ENCODE data around the gene CRTC3.
"Not testable (repeated sequence)": the region's sequence is repeated elsewhere in the genome, so short reads cannot be mapped to it uniquely, and the experiment has no call there.

Gene CRTC3

GRCh38 chr15:90629217-90629616 is 99.5 kb downstream of the CRTC3 start:
- DNase-seq: no peak

DNA sequence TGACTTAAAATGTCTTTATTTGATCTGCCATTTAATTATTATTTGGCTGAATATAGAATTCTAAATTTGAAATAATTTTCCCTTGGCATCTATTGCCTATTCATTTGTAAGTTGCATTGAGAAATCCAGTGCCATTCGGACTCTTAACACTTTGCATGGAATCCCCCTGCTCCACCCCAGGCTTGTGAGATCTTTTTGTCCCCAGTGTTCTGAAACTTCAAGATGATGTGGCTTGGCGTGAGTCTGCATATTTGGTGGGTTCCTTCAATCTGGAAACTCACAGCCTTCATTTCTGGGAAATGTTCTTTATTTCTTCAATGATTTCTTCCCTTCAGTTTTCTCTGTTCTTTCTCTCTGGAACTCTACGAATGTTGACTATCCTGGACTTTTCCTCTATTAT is 103.6 kb downstream of the CRTC3 start:
- no peak for DNase-seq

DNA sequence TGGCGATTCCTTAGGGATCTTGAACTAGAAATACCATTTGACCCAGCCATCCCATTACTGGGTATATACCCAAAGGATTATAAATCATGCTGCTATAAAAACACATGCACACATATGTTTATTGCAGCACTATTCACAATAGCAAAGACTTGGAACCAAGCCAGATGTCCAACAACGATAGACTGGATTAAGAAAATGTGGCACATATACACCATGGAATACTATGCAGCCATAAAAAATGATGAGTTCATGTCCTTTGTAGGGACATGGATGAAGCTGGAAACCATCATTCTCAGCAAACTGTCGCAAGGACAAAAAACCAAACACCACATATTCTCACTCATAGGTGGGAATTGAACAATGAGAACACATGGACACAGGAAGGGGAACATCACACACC is 107.3 kb downstream of the CRTC3 start:
- DNase-seq: not testable (repeated sequence)

GRCh38 chr15:90637693-90638092 is 108.0 kb downstream of the CRTC3 start:
- DNase-seq: no peak

- DNase-seq: no peak
Observed at GRCh38 chr15:90638201-90638691, 108.5 kb downstream of the CRTC3 start.

- DNase-seq: no peak
Observed at GRCh38 chr15:90638963-90639362, 109.2 kb downstream of the CRTC3 start.

DNA sequence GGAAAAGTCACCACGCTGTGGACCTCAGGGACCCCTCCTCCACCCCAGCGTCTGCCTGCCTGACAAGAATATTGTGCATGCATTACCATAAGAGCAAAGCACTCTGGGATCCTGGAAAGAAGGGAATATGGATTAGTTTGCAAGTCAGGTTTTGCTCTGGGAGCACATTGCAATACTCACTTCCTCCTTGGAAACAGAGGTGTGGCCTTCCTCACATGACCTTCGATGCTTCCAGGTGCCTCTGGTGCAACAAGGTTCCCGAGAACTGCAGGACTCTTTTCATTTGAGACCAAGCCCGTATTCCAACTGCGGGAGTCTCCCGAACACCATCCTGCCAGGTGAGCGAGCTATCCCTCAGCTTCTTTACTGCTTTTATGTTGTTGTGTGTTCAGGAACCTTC is 111.1 kb downstream of the CRTC3 start:
- no peak for DNase-seq

GRCh38 chr15:90641581-90642463 is 112.1 kb downstream of the CRTC3 start:
- no peak for DNase-seq

DNA sequence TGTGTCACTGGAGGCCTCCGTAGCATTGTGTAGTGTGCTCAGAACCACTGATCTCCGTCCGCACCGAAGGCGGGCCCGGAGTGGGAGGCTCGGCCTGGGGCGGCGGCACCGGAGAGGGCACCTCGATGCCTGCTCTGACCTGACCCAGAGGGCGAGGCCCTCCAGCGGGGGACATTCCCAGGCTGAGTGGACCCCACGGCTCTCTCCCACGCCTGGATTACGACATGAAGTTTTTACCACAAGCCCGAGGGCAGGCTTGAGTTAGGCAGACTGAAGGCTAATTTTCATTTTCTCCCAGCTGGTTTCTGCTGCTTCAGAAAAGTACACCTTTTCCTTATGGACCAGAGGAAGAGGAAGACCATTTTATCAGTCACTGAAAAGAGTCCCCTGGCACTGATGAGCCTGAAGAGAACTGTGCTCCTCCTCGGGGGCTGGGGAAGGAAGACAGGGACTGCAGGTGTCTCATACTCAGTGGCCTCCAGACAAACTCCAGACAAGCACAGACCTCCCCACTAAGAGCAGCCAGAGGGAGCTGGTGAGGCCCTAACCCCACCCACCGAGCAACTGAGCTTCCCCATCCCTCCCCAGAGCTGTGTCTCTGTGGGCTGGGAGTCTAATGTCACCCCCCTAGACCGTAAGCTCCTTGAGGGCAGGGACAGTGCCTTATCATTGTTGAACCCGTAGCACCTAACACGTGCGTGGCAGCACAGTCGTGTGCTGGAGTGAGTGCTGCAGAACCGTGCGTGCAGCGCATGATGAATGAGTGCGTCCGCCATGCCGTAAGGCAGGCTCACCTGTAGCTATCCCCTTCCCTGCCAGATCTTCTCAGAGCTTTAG is 113.0 kb downstream of the CRTC3 start:
- no peak for DNase-seq

DNA sequence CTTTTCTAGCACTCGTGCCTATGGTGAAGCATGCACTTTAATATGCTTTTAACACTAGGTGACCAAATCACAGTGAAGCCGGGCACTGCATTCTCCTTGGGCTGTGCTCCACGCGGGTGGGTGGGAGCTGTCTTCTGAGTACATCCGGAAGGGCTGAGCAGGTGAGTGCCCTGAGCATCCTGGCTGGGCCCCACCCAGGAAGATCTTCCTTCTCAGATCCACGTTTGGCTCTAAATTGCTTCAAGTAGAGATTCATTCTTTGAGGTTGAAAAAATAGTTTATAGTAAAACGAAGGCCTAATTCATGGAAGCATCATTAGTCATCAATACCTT is 113.5 kb downstream of the CRTC3 start:
- no peak for DNase-seq

GRCh38 chr15:90644526-90644925 is 114.8 kb downstream of the CRTC3 start:
- DNase-seq: no peak

DNA sequence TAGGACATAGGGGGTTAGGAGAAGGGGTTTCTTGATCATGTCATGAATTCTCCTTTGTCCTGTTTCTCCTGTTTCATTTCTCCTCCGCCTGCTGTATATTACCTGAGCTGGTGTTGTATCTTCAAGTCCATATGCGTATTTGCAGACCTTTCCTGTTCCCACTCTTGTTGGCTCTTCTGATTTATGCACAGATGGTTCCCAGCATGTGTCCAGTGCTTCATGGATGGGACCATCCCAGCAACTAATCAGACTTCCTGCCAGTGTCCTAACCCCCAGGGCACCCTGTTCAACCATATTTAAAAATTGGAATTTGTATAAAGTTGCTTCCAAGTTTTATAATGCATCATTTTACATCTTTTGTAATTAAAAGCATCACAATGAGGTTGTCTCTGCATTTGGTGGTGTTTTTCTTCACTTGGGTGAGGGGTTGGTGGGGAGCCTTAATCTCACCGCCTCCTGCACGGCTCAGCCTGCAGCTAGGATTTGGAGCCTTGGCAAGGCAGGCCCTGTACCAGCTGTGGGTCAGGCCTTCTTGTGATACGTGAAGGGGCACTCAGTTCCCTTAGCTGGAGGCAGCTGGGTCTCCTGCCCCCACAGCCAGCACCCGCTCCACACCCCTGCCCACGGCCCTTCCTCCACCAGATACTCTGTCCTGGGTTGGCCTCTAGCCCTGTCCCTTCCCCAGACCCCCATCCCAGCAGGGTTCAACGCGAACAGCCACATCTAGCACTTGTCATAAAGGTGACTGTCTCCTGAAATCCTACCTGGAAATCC is 115.4 kb downstream of the CRTC3 start:
- no peak for DNase-seq

DNA sequence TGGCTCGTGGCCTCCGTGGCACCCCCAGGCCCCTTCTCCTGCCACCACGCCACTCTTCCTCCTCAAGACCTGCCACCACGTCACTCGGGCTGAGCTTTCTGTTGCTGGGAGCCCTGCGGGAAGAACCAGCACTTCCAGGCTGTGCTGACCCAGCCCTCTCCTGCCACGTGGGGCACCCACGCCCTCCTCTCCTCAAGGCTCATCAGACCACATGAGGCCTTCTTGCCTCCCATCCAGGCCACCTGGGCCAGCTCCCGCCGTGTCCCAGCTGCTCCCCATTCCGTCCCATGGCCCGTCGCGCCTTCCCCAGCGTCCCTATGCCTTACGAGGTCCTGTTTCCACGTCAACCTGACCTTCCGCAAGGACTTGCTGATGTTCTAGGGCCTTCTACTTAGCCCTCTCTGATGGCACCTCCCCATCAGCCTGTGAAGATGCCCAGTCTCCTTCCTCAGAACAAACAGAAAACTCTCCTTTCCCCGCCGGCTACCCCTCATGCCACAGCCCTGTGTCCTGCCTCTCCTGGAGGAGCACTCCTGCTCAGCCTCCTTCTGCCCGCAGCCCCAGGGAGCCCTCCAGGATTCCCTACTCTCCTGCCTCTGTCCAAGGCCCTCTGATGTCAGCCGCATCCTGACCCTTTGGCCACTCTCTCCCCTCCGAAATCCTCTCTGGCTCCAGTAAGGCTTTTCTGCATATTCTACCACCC is 116.3 kb downstream of the CRTC3 start:
- DNase-seq: no peak

- no peak for DNase-seq
Observed at GRCh38 chr15:90646662-90647305, 117.1 kb downstream of the CRTC3 start.

DNA sequence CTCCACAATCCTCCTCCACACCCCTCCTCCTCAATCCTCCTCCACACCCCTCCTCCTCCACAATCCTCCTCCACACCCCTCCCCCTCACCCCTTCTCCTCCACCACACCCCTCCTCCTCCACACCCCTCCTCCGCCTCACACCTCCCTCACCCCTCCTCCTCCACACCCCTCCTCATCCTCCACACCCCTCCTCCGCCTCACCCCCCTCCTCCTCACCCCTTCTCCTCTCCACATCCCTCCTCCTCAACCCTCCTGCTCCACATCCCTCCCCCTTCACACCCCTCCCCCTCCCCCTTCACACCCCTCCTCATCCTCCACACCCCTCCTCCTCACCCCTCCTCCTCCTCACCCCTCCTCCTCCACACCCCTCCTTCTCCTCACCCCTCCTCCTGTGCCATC is 117.6 kb downstream of the CRTC3 start:
- DNase-seq: no peak

- DNase-seq: peak; percentile 72
Observed at GRCh38 chr15:90648137-90649070, 118.7 kb downstream of the CRTC3 start.

DNA sequence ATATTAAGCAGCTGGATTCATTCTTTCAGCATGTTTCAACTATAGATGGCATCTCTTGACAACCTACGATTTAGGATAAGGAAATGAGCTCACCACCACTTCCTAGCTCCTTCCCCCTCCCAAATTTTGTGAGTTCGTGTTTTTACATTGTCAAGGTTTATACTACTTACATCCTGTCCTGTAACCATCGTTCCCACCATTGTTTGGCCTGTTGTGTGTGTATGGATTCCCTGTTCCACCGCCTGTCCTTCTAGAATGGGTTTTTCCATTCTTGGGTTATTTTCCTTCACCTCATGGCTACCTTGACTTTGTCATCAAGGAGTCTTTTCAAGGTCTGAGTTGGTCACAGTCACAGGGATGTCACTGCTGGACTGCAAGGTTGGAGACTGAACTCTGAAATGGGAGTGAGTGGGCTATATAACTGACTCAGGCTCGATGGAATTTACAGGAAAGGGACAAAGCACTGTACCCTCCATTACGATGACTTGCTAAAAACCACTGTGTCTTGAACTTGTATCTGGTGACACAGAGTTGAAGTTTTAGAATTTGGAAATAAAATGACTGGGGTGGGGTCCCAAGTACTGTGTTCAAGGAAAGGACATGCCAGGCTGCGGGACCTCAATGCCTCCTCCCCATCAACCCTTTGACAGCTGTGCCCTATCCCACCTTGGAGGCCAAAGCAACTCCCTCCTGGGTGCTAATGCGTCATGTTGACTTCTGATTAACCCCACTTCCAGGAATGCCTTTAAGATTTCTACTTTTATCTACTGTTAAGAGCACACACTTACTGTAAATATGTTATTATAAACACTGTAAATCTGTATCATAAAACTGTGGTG is 120.6 kb downstream of the CRTC3 start:
- no peak for DNase-seq

GRCh38 chr15:90650956-90651689 is 121.4 kb downstream of the CRTC3 start:
- DNase-seq: no peak
